ENCODE results near the gene TMEM132E. TPM values are rescaled to one million over a fixed set of nuclear protein-coding genes. Genes with fewer than 3 reads are reported as not detected.

The TMEM132E gene
- total RNA-seq, 1 experiment from 2014 or later, result 0.04 TPM

DNA sequence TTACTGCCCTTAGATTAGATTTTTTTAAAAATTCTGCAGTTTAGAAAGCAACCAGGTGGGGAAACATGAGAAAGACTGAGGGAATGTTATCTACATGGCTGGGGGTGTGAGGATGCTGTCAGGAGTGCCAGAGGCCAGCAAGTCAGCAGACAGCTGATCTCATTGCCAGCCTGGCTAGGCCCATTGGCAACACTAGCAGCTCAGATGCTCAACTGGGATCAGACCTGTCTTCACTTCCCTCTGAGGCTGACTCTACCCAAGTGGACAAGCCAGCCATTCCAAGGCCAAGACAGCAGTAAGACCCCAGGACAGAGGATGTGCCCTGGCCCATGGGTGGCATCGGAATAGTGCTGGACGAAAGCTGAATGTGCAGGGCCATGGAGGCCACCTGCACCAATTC lies 96.2 kb downstream of the TMEM132E start:
- no peak overlapping the region for H3K4me3 ChIP-seq (ENCODE audit: low read depth, low read length, poor library complexity, severe bottlenecking)
- TF ChIP-seq EZH2 (IDR thresholded peaks at IDR 0.05; ENCODE audit: borderline replicate concordance, low read depth, low read length, poor library complexity, severe bottlenecking), result no peak
- intact Hi-C loops (cut with micrococcal nuclease; ENCODE audit: unreplicated experiment), result loop anchor here (10.0 kb wide), 1 partner anchor 1329 kb away; the partner anchor contains the start of gene CCL15
- no peaks in the 10 kb centered on the region for H3K27me3 ChIP-seq (replicated peaks; ENCODE audit: insufficient read depth, low read depth, low read length, poor library complexity)
- no peak for DNase-seq (ENCODE audit: low spot score)
- ChIA-PET POLR2A (ENCODE audit: low non-redundant PET) (no interaction called here), CTCF (no interaction called here)
- BruUV-seq (replicated peaks), result no TSS peak
- H3K9me3 ChIP-seq (ENCODE audit: low read depth, low read length, poor library complexity, severe bottlenecking), result no peaks in the 10 kb centered on the region
- no peaks in the 10 kb centered on the region for H3K36me3 ChIP-seq (ENCODE audit: insufficient read depth, low read length, poor library complexity, severe bottlenecking)
- H3K27ac ChIP-seq (ENCODE audit: low read depth, low read length, poor library complexity, severe bottlenecking), result no peak overlapping the region
- H3K4me1 ChIP-seq (ENCODE audit: insufficient read depth, low read length, poor library complexity, severe bottlenecking), result no peaks in the 10 kb centered on the region

DNA sequence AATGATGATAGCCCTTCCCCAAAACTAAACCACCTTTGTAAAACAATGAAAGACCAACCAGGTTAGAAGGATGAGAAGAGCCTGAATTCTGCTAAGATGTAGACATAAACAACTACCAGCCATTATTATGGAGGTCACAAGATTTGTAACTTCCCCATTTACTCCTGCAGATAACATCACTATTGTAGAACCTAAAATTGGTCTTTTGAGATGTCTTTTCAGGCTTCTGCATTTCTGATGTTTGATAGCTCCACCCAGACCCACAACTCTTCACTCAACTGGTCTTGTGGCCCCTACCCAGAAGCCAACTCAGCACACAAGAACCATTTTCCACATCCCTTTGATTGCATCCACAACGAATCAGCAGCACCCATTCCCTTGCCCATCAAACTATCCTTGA lies 100.8 kb downstream of the TMEM132E start:
- intact Hi-C loops (cut with micrococcal nuclease; ENCODE audit: unreplicated experiment), result no loop called here
- no TSS peak for BruUV-seq (replicated peaks)
- ChIA-PET POLR2A (ENCODE audit: low non-redundant PET) (no interaction called here), CTCF (no interaction called here)
- no peak for TF ChIP-seq EZH2 (IDR thresholded peaks at IDR 0.05; ENCODE audit: borderline replicate concordance, low read depth, low read length, poor library complexity, severe bottlenecking)
- TF ChIP-seq, protein P1, sequence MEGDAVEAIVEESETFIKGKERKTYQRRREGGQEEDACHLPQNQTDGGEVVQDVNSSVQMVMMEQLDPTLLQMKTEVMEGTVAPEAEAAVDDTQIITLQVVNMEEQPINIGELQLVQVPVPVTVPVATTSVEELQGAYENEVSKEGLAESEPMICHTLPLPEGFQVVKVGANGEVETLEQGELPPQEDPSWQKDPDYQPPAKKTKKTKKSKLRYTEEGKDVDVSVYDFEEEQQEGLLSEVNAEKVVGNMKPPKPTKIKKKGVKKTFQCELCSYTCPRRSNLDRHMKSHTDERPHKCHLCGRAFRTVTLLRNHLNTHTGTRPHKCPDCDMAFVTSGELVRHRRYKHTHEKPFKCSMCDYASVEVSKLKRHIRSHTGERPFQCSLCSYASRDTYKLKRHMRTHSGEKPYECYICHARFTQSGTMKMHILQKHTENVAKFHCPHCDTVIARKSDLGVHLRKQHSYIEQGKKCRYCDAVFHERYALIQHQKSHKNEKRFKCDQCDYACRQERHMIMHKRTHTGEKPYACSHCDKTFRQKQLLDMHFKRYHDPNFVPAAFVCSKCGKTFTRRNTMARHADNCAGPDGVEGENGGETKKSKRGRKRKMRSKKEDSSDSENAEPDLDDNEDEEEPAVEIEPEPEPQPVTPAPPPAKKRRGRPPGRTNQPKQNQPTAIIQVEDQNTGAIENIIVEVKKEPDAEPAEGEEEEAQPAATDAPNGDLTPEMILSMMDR (conservative IDR thresholded peaks at IDR 0.05; ENCODE audit: low read depth, low read length), result no peak
- H3K4me3 ChIP-seq (ENCODE audit: low read depth, low read length, poor library complexity, severe bottlenecking), result no peak overlapping the region
- DNase-seq (ENCODE audit: low spot score), result no peak
- H3K36me3 ChIP-seq (ENCODE audit: insufficient read depth, low read length, poor library complexity, severe bottlenecking), result no peaks in the 10 kb centered on the region
- H3K9me3 ChIP-seq (ENCODE audit: low read depth, low read length, poor library complexity, severe bottlenecking), result no peaks in the 10 kb centered on the region
- no peak overlapping the region for H3K27ac ChIP-seq (ENCODE audit: low read depth, low read length, poor library complexity, severe bottlenecking)
- H3K4me1 ChIP-seq (ENCODE audit: insufficient read depth, low read length, poor library complexity, severe bottlenecking), result no peaks in the 10 kb centered on the region
- no peaks in the 10 kb centered on the region for H3K27me3 ChIP-seq (replicated peaks; ENCODE audit: insufficient read depth, low read depth, low read length, poor library complexity)

GRCh38 chr17:34682305-34682704 lies 102.9 kb downstream of the TMEM132E start:
- H3K9me3 ChIP-seq (ENCODE audit: low read depth, low read length, poor library complexity, severe bottlenecking), result no peaks in the 10 kb centered on the region
- DNase-seq (ENCODE audit: low spot score), result no peak
- no peaks in the 10 kb centered on the region for H3K4me1 ChIP-seq (ENCODE audit: insufficient read depth, low read length, poor library complexity, severe bottlenecking)
- intact Hi-C loops (cut with micrococcal nuclease; ENCODE audit: unreplicated experiment), result no loop called here
- no peaks in the 10 kb centered on the region for H3K36me3 ChIP-seq (ENCODE audit: insufficient read depth, low read length, poor library complexity, severe bottlenecking)
- ChIA-PET CTCF (no interaction called here), POLR2A (ENCODE audit: low non-redundant PET) (no interaction called here)
- H3K27ac ChIP-seq (ENCODE audit: low read depth, low read length, poor library complexity, severe bottlenecking), result no peak overlapping the region
- TF ChIP-seq, protein P1 (conservative IDR thresholded peaks at IDR 0.05; ENCODE audit: low read depth, low read length), result no peak
- TF ChIP-seq EZH2 (IDR thresholded peaks at IDR 0.05; ENCODE audit: borderline replicate concordance, low read depth, low read length, poor library complexity, severe bottlenecking), result no peak
- H3K27me3 ChIP-seq (replicated peaks; ENCODE audit: insufficient read depth, low read depth, low read length, poor library complexity), result no peaks in the 10 kb centered on the region
- BruUV-seq (replicated peaks), result no TSS peak
- no peak overlapping the region for H3K4me3 ChIP-seq (ENCODE audit: low read depth, low read length, poor library complexity, severe bottlenecking)

DNA sequence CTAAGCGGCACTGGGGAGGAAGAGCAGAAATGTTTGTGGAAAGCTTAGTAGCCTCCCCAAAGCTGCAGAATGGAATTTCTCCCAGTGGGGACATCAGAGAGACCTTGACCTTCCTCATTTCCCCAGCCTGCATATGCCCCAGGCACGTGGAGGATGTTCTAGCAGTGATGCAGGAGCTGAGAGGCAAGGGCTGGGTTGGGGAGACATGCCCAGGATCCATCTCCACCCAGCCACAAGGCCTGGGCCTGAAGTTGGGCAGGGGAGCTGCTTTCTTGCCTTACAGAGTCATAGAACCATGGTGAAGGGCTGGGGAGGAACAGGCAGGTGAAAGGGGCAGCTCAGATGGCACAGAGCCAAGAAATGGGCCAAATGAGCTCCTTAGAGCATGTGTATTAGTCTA lies 104.0 kb downstream of the TMEM132E start:
- Histone ChIP-seq H3K9me3 (ENCODE audit: low read depth, low read length, poor library complexity, severe bottlenecking) (no peaks in the 10 kb centered on the region), H3K27ac (ENCODE audit: low read depth, low read length, poor library complexity, severe bottlenecking) (no peak overlapping the region), H3K4me1 (ENCODE audit: insufficient read depth, low read length, poor library complexity, severe bottlenecking) (no peaks in the 10 kb centered on the region), H3K4me3 (ENCODE audit: low read depth, low read length, poor library complexity, severe bottlenecking) (no peak overlapping the region), H3K27me3 (replicated peaks; ENCODE audit: insufficient read depth, low read depth, low read length, poor library complexity) (no peaks in the 10 kb centered on the region), H3K36me3 (ENCODE audit: insufficient read depth, low read length, poor library complexity, severe bottlenecking) (no peaks in the 10 kb centered on the region)
- ChIA-PET POLR2A (ENCODE audit: low non-redundant PET) (no interaction called here), CTCF (no interaction called here)
- no peak for TF ChIP-seq EZH2 (IDR thresholded peaks at IDR 0.05; ENCODE audit: borderline replicate concordance, low read depth, low read length, poor library complexity, severe bottlenecking)
- TF ChIP-seq, protein P1 (conservative IDR thresholded peaks at IDR 0.05; ENCODE audit: low read depth, low read length), result no peak
- intact Hi-C loops (cut with micrococcal nuclease; ENCODE audit: unreplicated experiment), result no loop called here
- no TSS peak for BruUV-seq (replicated peaks)
- DNase-seq (ENCODE audit: low spot score), result no peak
